H9 (cell line): ENCODE measurements around the gene BRS3. TPM values are rescaled to one million over a fixed set of nuclear protein-coding genes. Genes with fewer than 3 reads are reported as not detected.

Experiments
- DNase-seq: peaks from one replicate; pipeline ENCODE4 v3.0.0-alpha.2; 2017
- H2AFZ ChIP-seq: one replicate; pipeline ENCODE4 v1.6.1; 2013; ENCODE audit warnings: mild to moderate bottlenecking, low read length, control low read depth, moderate library complexity
- H2AK5ac ChIP-seq: 2 replicates; pipeline ENCODE4 v1.6.1; 2013; ENCODE audit warnings: low read length, control low read depth, mixed read lengths; ENCODE audit not compliant: insufficient read length
- H2BK120ac ChIP-seq: one replicate; pipeline ENCODE4 v1.6.1; 2013; ENCODE audit warnings: low read depth, mild to moderate bottlenecking, low read length, control low read depth, inconsistent platforms; ENCODE audit not compliant: poor library complexity, severe bottlenecking
- H2BK12ac ChIP-seq: 2 replicates; pipeline ENCODE4 v1.6.1; 2013; ENCODE audit warnings: low read length, control low read depth, mixed read lengths, low read depth; ENCODE audit not compliant: insufficient read length
- H2BK15ac ChIP-seq: 2 replicates; pipeline ENCODE4 v1.6.1; 2013; ENCODE audit warnings: low read depth, low read length, control low read depth
- H2BK20ac ChIP-seq: one replicate; pipeline ENCODE4 v1.6.1; 2013; ENCODE audit warnings: low read depth, mild to moderate bottlenecking, low read length, control low read depth, inconsistent platforms; ENCODE audit not compliant: poor library complexity, severe bottlenecking
- H2BK5ac ChIP-seq: 2 replicates; pipeline ENCODE4 v1.6.1; 2013; ENCODE audit warnings: low read length, control low read depth, mixed read lengths; ENCODE audit not compliant: insufficient read length
- H3K14ac ChIP-seq: 2 replicates; pipeline ENCODE4 v1.6.1; 2013; ENCODE audit warnings: low read length, control low read depth; ENCODE audit not compliant: insufficient read depth
- H3K18ac ChIP-seq: 2 replicates; pipeline ENCODE4 v1.6.1; 2013; ENCODE audit warnings: low read depth, mild to moderate bottlenecking, mixed read lengths, low read length, control low read depth; ENCODE audit not compliant: insufficient read length
- H3K23ac ChIP-seq: 2 replicates; pipeline ENCODE4 v1.6.1; 2013; ENCODE audit warnings: low read length, control low read depth, mixed read lengths, low read depth; ENCODE audit not compliant: insufficient read length
- H3K23me2 ChIP-seq: 2 replicates; pipeline ENCODE4 v1.6.1; 2013; ENCODE audit warnings: low read depth, mild to moderate bottlenecking, mixed read lengths, low read length, control low read depth; ENCODE audit not compliant: insufficient read length, poor library complexity, severe bottlenecking
- H3K27ac ChIP-seq: 2 replicates; pipeline ENCODE4 v1.5.1; 2013; ENCODE audit warnings: low read length, control low read depth, mixed read lengths, low read depth; ENCODE audit not compliant: insufficient read length
- H3K27me3 ChIP-seq: 2 replicates; pipeline ENCODE4 v1.6.1; 2013; ENCODE audit warnings: low read length, control low read depth, inconsistent platforms; ENCODE audit not compliant: insufficient read depth
- H3K4ac ChIP-seq: 2 replicates; pipeline ENCODE4 v1.6.1; 2013; ENCODE audit warnings: low read depth, mild to moderate bottlenecking, control low read depth, inconsistent platforms, low read length, moderate library complexity
- H3K4me1 ChIP-seq: 2 replicates; pipeline ENCODE4 v1.6.1; 2013; ENCODE audit warnings: low read length, control low read depth, inconsistent platforms; ENCODE audit not compliant: insufficient read depth
- H3K4me2 ChIP-seq: 2 replicates; pipeline ENCODE4 v1.6.1; 2013; ENCODE audit warnings: low read length, control low read depth, mixed read lengths; ENCODE audit not compliant: insufficient read length, insufficient read depth
- H3K56ac ChIP-seq: 2 replicates; pipeline ENCODE4 v1.6.1; 2013; ENCODE audit warnings: low read depth, mild to moderate bottlenecking, mixed read lengths, low read length, control low read depth; ENCODE audit not compliant: insufficient read length
- H3K79me1 ChIP-seq: 2 replicates; pipeline ENCODE4 v1.6.1; 2013; ENCODE audit warnings: low read depth, mild to moderate bottlenecking, moderate library complexity, low read length, control low read depth, inconsistent platforms; ENCODE audit not compliant: insufficient read depth, poor library complexity, severe bottlenecking
- H3K79me2 ChIP-seq: 2 replicates; pipeline ENCODE4 v1.6.1; 2013; ENCODE audit warnings: low read length, control low read depth, inconsistent platforms; ENCODE audit not compliant: insufficient read depth
- H3K9ac ChIP-seq: 2 replicates; pipeline ENCODE4 v1.6.1; 2013; ENCODE audit warnings: low read length, control low read depth, mixed read lengths; ENCODE audit not compliant: insufficient read length; ENCODE audit errors: extremely low read depth
- H3K9me3 ChIP-seq: one replicate; pipeline ENCODE4 v1.6.1; 2013; ENCODE audit warnings: low read depth, low read length, inconsistent platforms; ENCODE audit not compliant: control insufficient read depth
- H3T11ph ChIP-seq: one replicate; pipeline ENCODE4 v1.6.1; 2013; ENCODE audit warnings: mild to moderate bottlenecking, low read length, control low read depth, inconsistent platforms
- H4K20me1 ChIP-seq: one replicate; pipeline ENCODE4 v1.6.1; 2013; ENCODE audit not compliant: control insufficient read depth, insufficient read length, insufficient read depth
- H4K5ac ChIP-seq: 2 replicates; pipeline ENCODE4 v1.6.1; 2013; ENCODE audit warnings: low read depth, mild to moderate bottlenecking, mixed read lengths, low read length, control low read depth; ENCODE audit not compliant: insufficient read length
- H4K8ac ChIP-seq: replicated peaks from 2 replicates; pipeline ENCODE4 v1.6.1; 2013; ENCODE audit warnings: low read length, control low read depth, mixed read lengths, low read depth; ENCODE audit not compliant: insufficient read length
- H4K91ac ChIP-seq: 2 replicates; pipeline ENCODE4 v1.6.1; 2013; ENCODE audit warnings: low read depth, mild to moderate bottlenecking, moderate library complexity, mixed read lengths, low read length, control low read depth; ENCODE audit not compliant: insufficient read length
- H3K27ac Mint-ChIP-seq, 3 experiments: 2 replicates in 2 of 3; 3 replicates in 1 of 3; pipeline ENCODE4 v1.8.0; 2020 to 2021; ENCODE audit warnings: mixed read lengths in 3 of 3, mild to moderate bottlenecking in 1 of 3, moderate library complexity in 1 of 3
- H3K27me3 Mint-ChIP-seq: 2 replicates; pipeline ENCODE4 v1.8.0; 2021; ENCODE audit warnings: low read depth, mild to moderate bottlenecking, moderate library complexity, mixed read lengths
- H3K36me3 Mint-ChIP-seq, 3 experiments: 2 replicates in 2 of 3; 3 replicates in 1 of 3; pipeline ENCODE4 v1.8.0; 2020 to 2021; ENCODE audit warnings: low read depth in 3 of 3, mixed read lengths in 3 of 3; ENCODE audit not compliant: insufficient read depth in 1 of 3
- H3K4me1 Mint-ChIP-seq, 2 experiments: 2 replicates each; pipeline ENCODE4 v1.8.0; 2020; ENCODE audit warnings: mixed read lengths in 2 of 2
- H3K4me3 Mint-ChIP-seq, 2 experiments: 2 replicates in 1 of 2; 3 replicates in 1 of 2; pipeline ENCODE4 v1.8.0; 2020 to 2021; ENCODE audit warnings: mild to moderate bottlenecking in 2 of 2, mixed read lengths in 2 of 2, moderate library complexity in 1 of 2
- H3K9me3 Mint-ChIP-seq, 2 experiments: 2 replicates in 1 of 2; 3 replicates in 1 of 2; pipeline ENCODE4 v1.8.0; 2020; ENCODE audit warnings: mild to moderate bottlenecking in 2 of 2, mixed read lengths in 2 of 2, moderate library complexity in 1 of 2
- WGBS: extraction: QIAGEN DNeasy Blood & Tissue Kit; methylation state at CpG from one replicate; pipeline ENCODE4 v1.1.7; 2013; ENCODE audit warnings: missing lambda C conversion rate, low lambda C conversion rate, mixed read lengths; ENCODE audit not compliant: insufficient read length; ENCODE audit errors: extremely low coverage; 5-methylcytosine and 5-hydroxymethylcytosine counted together
- total RNA-seq: library from RNA; stranded (reverse); gene quantifications from 2 replicates; pipeline ENCODE4 v1.2.1, GENCODE V29; 2021
- TF ChIP-seq, protein P1 (sequence below): fragments of 200-600 bp; sonication (generic); conservative IDR thresholded peaks from 3 replicates; pipeline ENCODE4 v1.8.0; 2021; ENCODE audit warnings: antibody characterized with exemption, mild to moderate bottlenecking

Gene BRS3
- total RNA-seq, 1 experiment from 2014 or later = not detected

DNA sequence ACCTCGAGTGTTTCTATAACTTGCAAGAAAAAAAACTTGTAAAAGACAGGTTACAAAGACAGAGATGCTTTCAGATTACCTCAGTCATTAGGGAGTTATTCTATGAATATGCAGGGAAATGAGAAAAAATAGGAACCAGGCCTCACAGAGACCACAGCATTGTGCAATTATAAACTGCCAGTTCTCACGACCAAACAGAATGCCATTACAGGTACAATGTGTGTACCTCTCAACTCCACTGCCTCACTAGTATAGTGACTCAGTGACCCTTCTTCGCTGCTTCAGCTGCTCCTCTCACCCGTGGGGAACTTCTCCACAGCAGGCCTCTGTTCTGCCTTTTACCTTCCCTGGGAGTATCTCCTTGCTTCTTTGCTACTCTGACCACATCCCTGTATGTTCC, 7.3 kb downstream of the BRS3 start:
- no peaks in the 10 kb centered on the region; the same call in 1 of the 2 replicates for H3K79me2 ChIP-seq
- H4K20me1 ChIP-seq = no peaks in the 10 kb centered on the region
- no peak overlapping the region for H2BK15ac ChIP-seq
- Mint-ChIP-seq H3K36me3 (peaks cover 3 to 7% (median 4%) of the 10 kb centered on the region in 3 experiments; a peak in 5 of 7 replicates), H3K4me1 (peaks cover 4 to 7% of the 10 kb centered on the region in 2 experiments; a peak in 3 of 4 replicates), H3K4me3 (no peak overlapping the region), H3K27ac (no peak overlapping the region), H3K27me3 (peaks cover 5% of the 10 kb centered on the region; the same call in 1 of the 2 replicates), H3K9me3 (peaks cover 61 to 62% of the 10 kb centered on the region in 2 experiments)
- WGBS = no CpG with 5 or more reads among the region's 4 CpGs
- H3K4me1 ChIP-seq = no peaks in the 10 kb centered on the region
- H3K18ac ChIP-seq = no peak overlapping the region
- H4K91ac ChIP-seq = no peak overlapping the region
- H3K27me3 ChIP-seq = no peaks in the 10 kb centered on the region
- TF ChIP-seq, protein P1, sequence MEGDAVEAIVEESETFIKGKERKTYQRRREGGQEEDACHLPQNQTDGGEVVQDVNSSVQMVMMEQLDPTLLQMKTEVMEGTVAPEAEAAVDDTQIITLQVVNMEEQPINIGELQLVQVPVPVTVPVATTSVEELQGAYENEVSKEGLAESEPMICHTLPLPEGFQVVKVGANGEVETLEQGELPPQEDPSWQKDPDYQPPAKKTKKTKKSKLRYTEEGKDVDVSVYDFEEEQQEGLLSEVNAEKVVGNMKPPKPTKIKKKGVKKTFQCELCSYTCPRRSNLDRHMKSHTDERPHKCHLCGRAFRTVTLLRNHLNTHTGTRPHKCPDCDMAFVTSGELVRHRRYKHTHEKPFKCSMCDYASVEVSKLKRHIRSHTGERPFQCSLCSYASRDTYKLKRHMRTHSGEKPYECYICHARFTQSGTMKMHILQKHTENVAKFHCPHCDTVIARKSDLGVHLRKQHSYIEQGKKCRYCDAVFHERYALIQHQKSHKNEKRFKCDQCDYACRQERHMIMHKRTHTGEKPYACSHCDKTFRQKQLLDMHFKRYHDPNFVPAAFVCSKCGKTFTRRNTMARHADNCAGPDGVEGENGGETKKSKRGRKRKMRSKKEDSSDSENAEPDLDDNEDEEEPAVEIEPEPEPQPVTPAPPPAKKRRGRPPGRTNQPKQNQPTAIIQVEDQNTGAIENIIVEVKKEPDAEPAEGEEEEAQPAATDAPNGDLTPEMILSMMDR = no peak
- H2BK20ac ChIP-seq = no peak overlapping the region
- no peak overlapping the region for H3K4ac ChIP-seq
- no peak overlapping the region for H3K23ac ChIP-seq
- no peak overlapping the region for H2BK120ac ChIP-seq
- no peak overlapping the region for H3K14ac ChIP-seq
- H3K56ac ChIP-seq = no peak overlapping the region
- no peak overlapping the region for H2AK5ac ChIP-seq
- no peaks in the 10 kb centered on the region for H3K79me1 ChIP-seq
- no peak for DNase-seq
- no peak overlapping the region for H3K4me2 ChIP-seq
- no peak overlapping the region for H4K5ac ChIP-seq
- H2BK12ac ChIP-seq = no peak overlapping the region
- no peak overlapping the region for H3K27ac ChIP-seq
- no peak overlapping the region for H2AFZ ChIP-seq
- H3K9ac ChIP-seq = no peak overlapping the region
- H2BK5ac ChIP-seq = no peak overlapping the region
- peaks cover 6% of the 10 kb centered on the region for H3K23me2 ChIP-seq
- H3K9me3 ChIP-seq = peaks cover 36% of the 10 kb centered on the region
- no peak overlapping the region for H4K8ac ChIP-seq
- H3T11ph ChIP-seq = no peak overlapping the region
